HepG2 (cell line): ENCODE results near the gene USP32. TPM values are rescaled to one million over a fixed set of nuclear protein-coding genes. Genes with fewer than 3 reads are reported as not detected.

Source experiments
- ATF7-NPFF ChIP-seq: sonication (generic); formaldehyde crosslinking; IDR thresholded peaks from 2 replicates; pipeline ENCODE4 v1.8.1; 2023; ENCODE audit warnings: mild to moderate bottlenecking, low read depth, missing genetic modification reagents, moderate library complexity
- CCAR2 ChIP-seq: fragments of 200-400 bp; formaldehyde crosslinking; optimal IDR thresholded peaks from 2 replicates; pipeline ENCODE3; 2018; ENCODE audit warnings: low read depth, mild to moderate bottlenecking, low read length, moderate library complexity
- GABPB1 ChIP-seq: IDR thresholded peaks from 2 replicates; pipeline ENCODE4 v1.6.1; 2016; ENCODE audit warnings: mild to moderate bottlenecking, missing genetic modification reagents, moderate library complexity, missing compliant biosample characterization
- MED8 ChIP-seq: sonication (generic); formaldehyde crosslinking; IDR thresholded peaks from 2 replicates; pipeline ENCODE4 v1.8.1; 2023; ENCODE audit warnings: mild to moderate bottlenecking, missing genetic modification reagents; ENCODE audit not compliant: insufficient replicate concordance
- POLR2AphosphoS5 ChIP-seq: IDR thresholded peaks from 2 replicates; pipeline ENCODE4 v1.6.1; 2012; ENCODE audit warnings: low read depth, low read length
- YEATS4 ChIP-seq: sonication (generic); formaldehyde crosslinking; IDR thresholded peaks from 2 replicates; pipeline ENCODE4 v1.4.0; 2020; ENCODE audit warnings: missing genetic modification reagents, borderline replicate concordance
- ZBTB7A ChIP-seq: sonication (generic); formaldehyde crosslinking; IDR thresholded peaks from 2 replicates; pipeline ENCODE4 v1.8.0; 2022; ENCODE audit warnings: mild to moderate bottlenecking, missing genetic modification reagents
- ZNF225 ChIP-seq: sonication (generic); formaldehyde crosslinking; IDR thresholded peaks from 2 replicates; pipeline ENCODE4 v1.4.0; 2020; ENCODE audit warnings: mild to moderate bottlenecking, missing genetic modification reagents
- ZNF232 ChIP-seq: sonication (generic); formaldehyde crosslinking; IDR thresholded peaks from 2 replicates; pipeline ENCODE4 v1.4.0; 2020; ENCODE audit warnings: missing genetic modification reagents, borderline replicate concordance
- ZNF274 ChIP-seq: sonication (generic); formaldehyde crosslinking; IDR thresholded peaks from 2 replicates; pipeline ENCODE4 v1.5.1; 2020; ENCODE audit warnings: mild to moderate bottlenecking, missing genetic modification reagents
- ZNF350 ChIP-seq: sonication (generic); formaldehyde crosslinking; IDR thresholded peaks from 2 replicates; pipeline ENCODE4 v1.4.0; 2020; ENCODE audit warnings: mild to moderate bottlenecking, low read depth, missing genetic modification reagents, borderline replicate concordance
- ZNF552 ChIP-seq: sonication (generic); formaldehyde crosslinking; IDR thresholded peaks from 2 replicates; pipeline ENCODE4 v1.9.0; 2022; ENCODE audit warnings: missing genetic modification reagents, mild to moderate bottlenecking, borderline replicate concordance
- ZNF562 ChIP-seq: sonication (generic); formaldehyde crosslinking; IDR thresholded peaks from 2 replicates; pipeline ENCODE4 v1.8.0; 2022; ENCODE audit warnings: missing genetic modification reagents, borderline replicate concordance
- polyA plus RNA-seq, 8 experiments: library from polyadenylated mRNA; depleted of rRNA in 3 of 8; stranded (reverse) in 7 of 8; unstranded in 1 of 8; fragments of >200 nt; fragmentation: Illumina TruSeq in 4 of 8; extraction: Trizol in 4 of 8; gene quantifications; 2 replicates each; pipeline versions ENCODE4 v1.2.1 to v1.2.3, GENCODE V29; 2011 to 2016; ENCODE audit warnings: low read depth in 4 of 8, missing spikeins in 1 of 8, mixed read lengths in 1 of 8; ENCODE audit not compliant: insufficient read depth in 1 of 8
- total RNA-seq, 5 experiments: library from RNA; depleted of rRNA; stranded (reverse); fragments of >200 nt; fragmentation: Illumina TruSeq; extraction: Trizol; gene quantifications; 2 replicates each; pipeline ENCODE4 v1.2.3, GENCODE V29; 2016; ENCODE audit warnings: low read depth in 1 of 5
- TF ChIP-seq, protein P1 (sequence below): sonication (generic); formaldehyde crosslinking; IDR thresholded peaks from 2 replicates; pipeline ENCODE4 v1.4.0; 2020; ENCODE audit warnings: mild to moderate bottlenecking, low read depth, missing genetic modification reagents
- TF ChIP-seq, protein P2 (sequence below): sonication (generic); formaldehyde crosslinking; IDR thresholded peaks from 2 replicates; pipeline ENCODE4 v1.9.0; 2022; ENCODE audit warnings: low read depth, missing genetic modification reagents
- TF ChIP-seq, protein P3 (sequence below): sonication (generic); formaldehyde crosslinking; IDR thresholded peaks from 2 replicates; pipeline ENCODE4 v1.4.0; 2020; ENCODE audit warnings: missing genetic modification reagents, borderline replicate concordance
- TF ChIP-seq, protein P4 (sequence below): sonication (generic); formaldehyde crosslinking; IDR thresholded peaks from 2 replicates; pipeline ENCODE4 v1.8.0; 2022; ENCODE audit warnings: mild to moderate bottlenecking, missing genetic modification reagents, borderline replicate concordance
- TF ChIP-seq, protein P5 (sequence below): sonication (generic); formaldehyde crosslinking; IDR thresholded peaks from 2 replicates; pipeline ENCODE4 v1.8.0; 2022; ENCODE audit warnings: mild to moderate bottlenecking, missing genetic modification reagents, moderate library complexity

The USP32 gene
- total and polyA plus RNA-seq, 2 of the 13 experiments (the other 11 are each of a cell fraction or from before 2014, with no cell fraction given): 24.9 to 39.9 TPM

DNA sequence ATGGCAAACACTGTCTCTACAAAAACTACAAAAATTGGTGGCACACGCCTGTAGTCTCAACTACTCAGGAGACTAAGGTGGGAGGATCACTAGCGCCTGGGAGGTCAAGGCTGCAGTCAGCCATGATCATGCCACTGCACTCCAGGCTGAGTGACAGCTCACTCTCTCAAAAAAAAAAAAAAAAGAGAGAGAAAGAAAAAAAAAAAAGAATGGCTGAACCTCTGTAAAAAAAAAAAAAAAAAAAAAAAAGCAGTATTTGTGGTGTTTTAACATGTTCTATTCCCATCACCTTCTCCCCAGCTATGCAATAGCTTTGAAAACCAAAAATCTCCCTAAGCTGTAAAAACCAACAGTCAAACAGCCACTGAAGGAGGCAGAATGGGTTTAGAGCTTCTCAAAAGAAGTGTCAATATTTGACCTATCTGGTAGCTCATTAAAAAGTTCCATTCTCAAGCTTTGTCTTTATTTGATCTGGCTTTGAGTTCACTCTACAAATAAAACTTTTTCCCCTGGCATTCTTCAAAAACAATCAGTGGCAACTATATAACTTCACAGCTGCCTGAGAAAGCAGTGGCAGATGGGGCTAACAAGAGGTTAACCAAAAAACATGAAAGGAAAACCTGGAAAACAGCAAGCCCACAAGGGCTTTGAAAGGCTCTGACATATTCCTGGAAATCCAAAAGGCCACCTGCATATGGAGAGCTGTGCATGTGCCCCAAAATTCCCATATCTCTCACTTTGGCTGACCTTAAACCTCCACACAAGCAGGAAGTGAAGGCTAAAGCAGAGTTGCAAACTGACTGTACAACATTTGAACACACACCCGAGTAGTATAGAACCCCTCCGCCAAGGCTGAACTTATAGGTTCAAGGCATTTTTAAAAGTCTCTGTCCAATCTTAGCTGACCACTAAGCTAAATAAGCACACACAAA lies 36.0 kb downstream of the USP32 start (continued):
- TF ChIP-seq, protein P1, sequence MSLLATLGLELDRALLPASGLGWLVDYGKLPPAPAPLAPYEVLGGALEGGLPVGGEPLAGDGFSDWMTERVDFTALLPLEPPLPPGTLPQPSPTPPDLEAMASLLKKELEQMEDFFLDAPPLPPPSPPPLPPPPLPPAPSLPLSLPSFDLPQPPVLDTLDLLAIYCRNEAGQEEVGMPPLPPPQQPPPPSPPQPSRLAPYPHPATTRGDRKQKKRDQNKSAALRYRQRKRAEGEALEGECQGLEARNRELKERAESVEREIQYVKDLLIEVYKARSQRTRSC (CRISPR knock-in tag): no peak
- TF ChIP-seq POLR2AphosphoS5 (no peak), ZNF274 (CRISPR knock-in tag) (no peak), ZNF562 (CRISPR knock-in tag) (no peak), YEATS4 (CRISPR knock-in tag) (no peak), ZNF225 (CRISPR knock-in tag) (no peak), MED8 (CRISPR knock-in tag) (no peak), ZNF350 (CRISPR knock-in tag) (no peak), ZNF232 (CRISPR knock-in tag) (no peak), GABPB1 (CRISPR knock-in tag) (no peak), ZBTB7A (no peak), CCAR2 (no peak), ATF7-NPFF (CRISPR knock-in tag) (no peak), ZNF552 (CRISPR knock-in tag) (no peak)
- TF ChIP-seq, protein P2, sequence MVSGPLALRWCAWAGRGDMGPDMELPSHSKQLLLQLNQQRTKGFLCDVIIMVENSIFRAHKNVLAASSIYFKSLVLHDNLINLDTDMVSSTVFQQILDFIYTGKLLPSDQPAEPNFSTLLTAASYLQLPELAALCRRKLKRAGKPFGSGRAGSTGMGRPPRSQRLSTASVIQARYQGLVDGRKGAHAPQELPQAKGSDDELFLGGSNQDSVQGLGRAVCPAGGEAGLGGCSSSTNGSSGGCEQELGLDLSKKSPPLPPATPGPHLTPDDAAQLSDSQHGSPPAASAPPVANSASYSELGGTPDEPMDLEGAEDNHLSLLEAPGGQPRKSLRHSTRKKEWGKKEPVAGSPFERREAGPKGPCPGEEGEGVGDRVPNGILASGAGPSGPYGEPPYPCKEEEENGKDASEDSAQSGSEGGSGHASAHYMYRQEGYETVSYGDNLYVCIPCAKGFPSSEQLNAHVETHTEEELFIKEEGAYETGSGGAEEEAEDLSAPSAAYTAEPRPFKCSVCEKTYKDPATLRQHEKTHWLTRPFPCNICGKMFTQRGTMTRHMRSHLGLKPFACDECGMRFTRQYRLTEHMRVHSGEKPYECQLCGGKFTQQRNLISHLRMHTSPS: no peak
- TF ChIP-seq, protein P3, sequence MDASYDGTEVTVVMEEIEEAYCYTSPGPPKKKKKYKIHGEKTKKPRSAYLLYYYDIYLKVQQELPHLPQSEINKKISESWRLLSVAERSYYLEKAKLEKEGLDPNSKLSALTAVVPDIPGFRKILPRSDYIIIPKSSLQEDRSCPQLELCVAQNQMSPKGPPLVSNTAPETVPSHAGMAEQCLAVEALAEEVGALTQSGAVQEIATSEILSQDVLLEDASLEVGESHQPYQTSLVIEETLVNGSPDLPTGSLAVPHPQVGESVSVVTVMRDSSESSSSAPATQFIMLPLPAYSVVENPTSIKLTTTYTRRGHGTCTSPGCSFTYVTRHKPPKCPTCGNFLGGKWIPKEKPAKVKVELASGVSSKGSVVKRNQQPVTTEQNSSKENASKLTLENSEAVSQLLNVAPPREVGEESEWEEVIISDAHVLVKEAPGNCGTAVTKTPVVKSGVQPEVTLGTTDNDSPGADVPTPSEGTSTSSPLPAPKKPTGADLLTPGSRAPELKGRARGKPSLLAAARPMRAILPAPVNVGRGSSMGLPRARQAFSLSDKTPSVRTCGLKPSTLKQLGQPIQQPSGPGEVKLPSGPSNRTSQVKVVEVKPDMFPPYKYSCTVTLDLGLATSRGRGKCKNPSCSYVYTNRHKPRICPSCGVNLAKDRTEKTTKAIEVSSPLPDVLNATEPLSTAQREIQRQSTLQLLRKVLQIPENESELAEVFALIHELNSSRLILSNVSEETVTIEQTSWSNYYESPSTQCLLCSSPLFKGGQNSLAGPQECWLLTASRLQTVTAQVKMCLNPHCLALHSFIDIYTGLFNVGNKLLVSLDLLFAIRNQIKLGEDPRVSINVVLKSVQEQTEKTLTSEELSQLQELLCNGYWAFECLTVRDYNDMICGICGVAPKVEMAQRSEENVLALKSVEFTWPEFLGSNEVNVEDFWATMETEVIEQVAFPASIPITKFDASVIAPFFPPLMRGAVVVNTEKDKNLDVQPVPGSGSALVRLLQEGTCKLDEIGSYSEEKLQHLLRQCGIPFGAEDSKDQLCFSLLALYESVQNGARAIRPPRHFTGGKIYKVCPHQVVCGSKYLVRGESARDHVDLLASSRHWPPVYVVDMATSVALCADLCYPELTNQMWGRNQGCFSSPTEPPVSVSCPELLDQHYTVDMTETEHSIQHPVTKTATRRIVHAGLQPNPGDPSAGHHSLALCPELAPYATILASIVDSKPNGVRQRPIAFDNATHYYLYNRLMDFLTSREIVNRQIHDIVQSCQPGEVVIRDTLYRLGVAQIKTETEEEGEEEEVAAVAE (CRISPR knock-in tag): no peak
- TF ChIP-seq, protein P4, sequence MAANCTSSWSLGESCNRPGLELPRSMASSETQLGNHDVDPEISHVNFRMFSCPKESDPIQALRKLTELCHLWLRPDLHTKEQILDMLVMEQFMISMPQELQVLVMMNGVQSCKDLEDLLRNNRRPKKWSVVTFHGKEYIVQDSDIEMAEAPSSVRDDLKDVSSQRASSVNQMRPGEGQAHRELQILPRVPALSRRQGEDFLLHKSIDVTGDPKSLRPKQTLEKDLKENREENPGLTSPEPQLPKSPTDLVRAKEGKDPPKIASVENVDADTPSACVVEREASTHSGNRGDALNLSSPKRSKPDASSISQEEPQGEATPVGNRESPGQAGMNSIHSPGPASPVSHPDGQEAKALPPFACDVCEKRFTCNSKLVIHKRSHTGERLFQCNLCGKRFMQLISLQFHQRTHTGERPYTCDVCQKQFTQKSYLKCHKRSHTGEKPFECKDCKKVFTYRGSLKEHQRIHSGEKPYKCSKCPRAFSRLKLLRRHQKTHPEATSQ (CRISPR knock-in tag): no peak; the same call in 1 of the 2 replicates
- TF ChIP-seq, protein P5, sequence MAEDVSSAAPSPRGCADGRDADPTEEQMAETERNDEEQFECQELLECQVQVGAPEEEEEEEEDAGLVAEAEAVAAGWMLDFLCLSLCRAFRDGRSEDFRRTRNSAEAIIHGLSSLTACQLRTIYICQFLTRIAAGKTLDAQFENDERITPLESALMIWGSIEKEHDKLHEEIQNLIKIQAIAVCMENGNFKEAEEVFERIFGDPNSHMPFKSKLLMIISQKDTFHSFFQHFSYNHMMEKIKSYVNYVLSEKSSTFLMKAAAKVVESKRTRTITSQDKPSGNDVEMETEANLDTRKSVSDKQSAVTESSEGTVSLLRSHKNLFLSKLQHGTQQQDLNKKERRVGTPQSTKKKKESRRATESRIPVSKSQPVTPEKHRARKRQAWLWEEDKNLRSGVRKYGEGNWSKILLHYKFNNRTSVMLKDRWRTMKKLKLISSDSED (CRISPR knock-in tag): no peak
